Measurements from ENCODE around the gene ZBTB47.

ZBTB47 gene

GRCh38 chr3:42712688-42713372 is 59.3 kb downstream of the ZBTB47 start:
- no peak for DNase-seq (ENCODE audit: low spot score)

GRCh38 chr3:42713747-42714146 is 60.2 kb downstream of the ZBTB47 start:
- DNase-seq (ENCODE audit: low spot score): no peak

GRCh38 chr3:42714171-42714852 is 60.8 kb downstream of the ZBTB47 start:
- DNase-seq (ENCODE audit: low spot score): no peak
